Superior temporal gyrus (tissue), 1 donor: ENCODE data around the gene HGS.
A peak's percentile ranks its signal among the peaks of the same experiment; 100 is the strongest.
"Not testable (repeated sequence)": the region's sequence is repeated elsewhere in the genome, so short reads cannot be mapped to it uniquely, and the experiment has no call there.

Experiments used
- DNase-seq: peaks from one replicate; pipeline ENCODE4 v3.0.0-alpha.2; 2016; ENCODE audit errors: extremely low spot score

HGS gene

DNA sequence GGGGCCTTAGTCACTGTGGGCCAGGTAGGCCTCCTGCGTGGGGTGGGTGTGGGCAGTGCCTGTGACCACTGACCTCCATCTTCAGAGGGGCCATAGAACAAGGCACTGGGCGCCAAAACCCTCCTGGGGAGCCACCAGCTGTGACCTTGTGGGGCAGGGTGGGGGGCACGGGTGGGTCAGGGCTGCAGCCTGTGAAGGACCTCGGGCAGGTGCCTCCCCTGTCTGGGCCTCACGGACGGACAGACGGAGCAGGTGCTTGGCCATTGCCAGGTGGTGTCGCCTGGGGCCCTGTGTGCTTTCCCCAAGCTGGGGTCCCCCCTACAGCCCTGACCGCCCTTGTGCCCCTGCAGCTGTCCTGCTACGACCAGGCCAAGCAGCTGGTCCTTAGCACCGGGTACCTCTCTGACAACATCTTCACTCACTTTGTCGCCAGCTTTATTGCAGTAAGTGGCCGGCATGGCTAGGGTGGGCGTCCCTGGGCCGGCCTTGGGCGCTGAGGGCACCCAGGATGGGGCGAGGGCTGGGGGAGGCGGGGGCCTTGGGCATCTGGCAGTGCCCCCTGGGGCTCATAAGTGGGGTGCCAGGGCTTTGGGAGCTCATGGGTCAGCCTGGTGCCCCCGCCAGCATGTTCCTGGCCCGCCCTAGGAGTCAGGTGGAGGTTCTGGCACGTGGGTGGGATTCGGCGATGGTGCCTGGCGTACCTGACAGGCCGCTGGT is 33.4 kb downstream of the HGS start:
- DNase-seq = no peak

DNA sequence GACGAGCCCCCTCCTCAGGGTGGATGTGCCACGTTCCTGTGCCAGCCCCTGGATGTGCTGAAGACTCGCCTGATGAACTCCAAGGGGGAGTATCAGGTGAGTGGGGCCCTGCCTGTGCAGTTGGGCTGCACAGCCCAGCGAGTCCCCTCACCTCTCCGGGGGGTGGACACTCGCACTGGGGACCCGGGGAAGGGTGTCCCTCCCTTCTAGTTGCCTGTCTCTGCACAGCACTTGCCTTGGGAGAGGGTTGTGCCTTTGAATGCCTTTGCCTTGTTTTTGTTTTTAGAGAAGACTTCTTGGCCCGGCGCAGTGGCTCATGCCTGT is 33.9 kb downstream of the HGS start:
- no peak for DNase-seq

DNA sequence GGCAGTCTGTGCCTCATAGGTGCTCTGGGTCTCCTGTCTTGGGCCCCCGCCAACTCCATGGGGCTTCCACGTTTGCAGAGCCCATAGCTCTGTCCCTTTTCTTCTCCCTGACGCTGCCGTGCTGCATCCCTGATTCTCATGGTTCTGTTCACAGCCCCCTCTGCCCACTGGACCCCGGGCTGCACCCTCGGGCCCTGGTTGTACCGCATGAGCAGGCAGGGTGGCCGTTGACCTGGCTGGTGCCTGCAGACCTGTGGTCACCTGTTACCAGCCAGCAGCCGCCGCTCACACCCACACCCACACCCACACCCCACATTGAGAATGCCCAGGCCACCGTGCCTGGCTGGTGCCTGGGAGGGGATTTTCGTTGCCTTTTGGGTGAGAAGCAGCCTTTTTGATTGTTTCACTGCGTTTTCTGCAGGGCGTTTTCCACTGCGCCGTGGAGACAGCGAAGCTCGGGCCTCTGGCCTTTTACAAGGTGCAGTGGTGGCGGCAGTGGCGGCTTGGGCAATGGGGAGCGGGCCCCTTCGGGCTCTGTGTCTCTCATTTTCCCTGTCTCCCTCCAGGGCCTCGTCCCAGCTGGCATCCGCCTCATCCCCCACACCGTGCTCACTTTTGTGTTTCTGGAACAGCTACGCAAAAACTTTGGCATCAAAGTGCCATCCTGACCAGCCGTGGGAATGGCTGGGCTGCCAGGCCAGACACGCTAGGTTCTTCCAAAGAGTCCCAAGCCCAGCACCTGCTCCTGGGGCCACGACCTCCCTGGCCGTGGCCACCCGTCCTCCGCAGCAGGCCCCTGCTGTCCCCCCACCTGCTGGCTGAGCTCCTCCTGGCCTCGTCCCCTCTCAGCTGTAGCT is 35.8 kb downstream of the HGS start:
- DNase-seq = no peak

DNA sequence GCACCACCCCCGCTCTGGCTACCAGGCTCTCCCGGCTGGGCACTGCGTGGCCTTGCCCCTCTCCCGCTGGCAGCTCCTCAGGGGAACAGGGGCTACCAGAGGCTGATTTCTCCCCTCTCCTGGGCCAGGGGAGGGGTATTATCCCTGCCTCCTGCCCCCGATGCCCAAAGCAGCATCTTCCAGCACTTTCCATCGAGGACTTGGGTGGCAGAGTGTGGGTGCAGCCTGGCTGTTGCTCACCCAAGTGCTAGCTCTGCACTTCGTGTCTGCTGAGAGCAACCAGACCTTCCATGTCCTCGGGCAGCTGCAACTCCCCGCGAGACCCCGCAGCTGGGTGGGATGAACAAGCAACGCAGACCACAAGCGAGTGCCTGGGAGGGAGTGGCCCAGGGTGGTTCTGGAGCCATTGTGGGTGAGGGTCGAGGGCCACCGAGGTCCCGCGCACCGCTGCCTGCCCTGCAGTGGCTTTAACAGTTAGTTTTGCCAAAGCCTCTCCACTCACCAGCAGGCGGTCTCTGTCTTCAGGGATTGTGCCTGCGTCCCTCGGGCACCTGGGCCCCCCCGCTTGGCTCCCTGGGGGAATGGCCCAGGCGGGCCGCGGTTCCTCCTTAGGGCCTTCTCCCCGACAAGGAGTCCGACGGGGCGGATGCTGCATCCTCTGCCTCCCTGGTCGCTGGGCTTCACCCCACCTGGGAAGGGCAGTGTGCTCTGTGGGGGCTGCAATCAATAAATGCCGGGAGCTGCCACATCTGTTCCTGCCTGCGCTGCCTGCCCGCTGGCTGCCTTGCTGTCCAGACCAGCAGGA is 36.7 kb downstream of the HGS start:
- DNase-seq = no peak

DNA sequence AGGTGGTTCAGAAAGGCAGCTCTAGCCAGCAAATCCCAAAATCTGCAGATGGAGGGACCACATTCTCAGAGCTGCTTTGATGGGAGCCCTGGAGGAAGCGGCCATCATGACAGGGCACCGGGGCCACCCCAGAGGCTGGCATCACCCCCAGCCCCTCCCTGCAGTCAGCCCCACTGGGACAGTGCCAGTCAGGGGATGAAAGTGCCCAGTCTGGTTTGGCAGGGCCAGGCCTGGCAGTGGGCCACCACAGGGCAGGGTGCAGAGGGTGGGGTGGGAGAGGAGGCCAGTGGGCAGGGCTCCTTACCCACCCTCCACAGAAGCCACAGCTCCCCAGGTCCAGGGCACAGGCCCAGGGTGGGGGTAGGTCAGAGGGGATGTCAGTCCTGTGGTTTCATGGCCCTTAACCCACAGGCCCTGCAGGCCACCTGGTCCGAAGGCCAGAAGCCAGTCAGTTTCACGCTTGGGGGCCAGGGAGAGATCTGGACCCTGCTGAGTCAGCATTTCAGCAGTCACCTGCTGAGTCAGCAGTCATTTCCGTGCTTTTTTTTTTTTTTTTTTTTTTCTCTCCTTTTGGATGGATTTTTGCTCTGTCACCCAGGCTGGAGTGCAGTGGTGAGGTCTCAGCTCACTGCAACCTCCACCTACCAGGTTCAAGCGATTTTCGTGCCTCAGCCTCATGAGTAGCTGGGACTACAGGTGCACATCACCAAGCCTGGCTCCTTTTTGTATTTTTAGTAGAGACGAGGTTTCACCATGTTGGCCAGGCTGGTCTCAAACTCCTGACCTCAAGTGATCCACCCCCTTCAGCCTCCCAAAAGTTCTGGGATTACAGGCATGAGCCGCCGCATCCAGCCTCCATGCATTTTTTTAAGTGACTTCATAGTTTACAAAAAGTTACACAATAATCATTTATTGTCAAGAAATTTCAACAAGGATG is 38.6 kb downstream of the HGS start:
- DNase-seq = no peak

DNA sequence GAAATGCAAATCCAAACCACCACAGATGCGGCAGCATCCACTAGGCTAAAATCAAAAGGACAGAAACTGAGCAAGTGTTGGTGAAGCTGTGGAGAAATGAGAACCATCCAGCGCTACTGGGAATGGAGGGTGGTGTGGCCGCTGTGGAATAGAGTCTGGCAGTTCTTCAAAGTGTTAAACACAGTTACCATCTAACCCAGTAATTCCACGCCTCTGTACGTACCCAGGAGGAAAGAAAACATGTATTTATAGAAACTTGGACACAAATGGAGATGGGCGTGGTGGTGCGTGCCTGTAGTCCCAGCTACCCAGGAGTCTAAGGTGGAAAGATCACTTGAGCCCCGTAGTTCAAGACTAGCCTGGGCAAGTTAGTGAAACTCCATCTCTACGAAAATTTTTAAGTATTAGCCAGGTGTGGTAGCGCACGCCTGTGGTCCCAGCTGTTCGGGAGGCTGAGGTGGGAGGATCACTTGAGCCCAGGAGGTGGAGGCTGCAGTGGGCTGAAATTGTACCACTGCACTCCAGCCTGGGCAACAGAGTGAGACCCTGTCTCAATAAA is 39.9 kb downstream of the HGS start:
- DNase-seq = no peak

DNA sequence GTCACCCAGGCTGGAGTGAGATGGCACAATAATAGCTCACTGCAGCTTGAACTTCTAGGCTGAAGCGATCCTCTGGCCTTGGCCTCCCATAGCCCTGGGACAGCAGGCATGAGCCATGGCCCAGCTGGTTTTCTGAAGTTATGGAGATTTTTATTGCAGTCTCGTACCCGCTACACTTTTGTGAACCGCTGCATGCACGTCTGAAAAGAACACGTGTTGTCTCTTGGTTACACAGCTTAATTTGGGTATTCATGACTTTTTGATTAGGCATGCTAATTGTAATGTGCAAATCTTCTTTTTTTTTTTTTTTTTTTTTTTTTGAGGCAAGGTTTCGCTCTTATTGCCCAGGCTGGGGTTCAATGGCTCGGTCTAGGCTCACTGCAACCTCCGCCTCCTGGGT is 41.6 kb downstream of the HGS start:
- DNase-seq = no peak

DNA sequence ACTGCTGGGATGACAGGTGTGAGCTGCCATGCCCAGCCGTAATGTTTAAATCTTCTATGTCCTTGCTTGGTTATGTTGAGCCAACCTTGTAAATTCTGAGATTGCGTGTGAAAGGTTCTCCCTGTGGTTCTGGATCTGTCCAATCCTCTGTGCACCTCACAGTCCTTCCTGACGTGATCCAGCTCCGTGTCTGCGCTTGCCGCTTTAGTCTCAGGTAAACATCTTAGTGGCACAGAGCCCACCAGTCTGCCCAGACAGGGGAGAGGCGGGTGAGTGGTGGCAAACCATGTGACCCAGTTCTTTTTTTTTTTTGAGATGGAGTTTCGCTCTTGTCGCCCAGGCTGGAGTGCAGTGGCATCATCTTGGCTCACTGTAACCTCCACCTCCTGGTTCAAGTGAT is 42.2 kb downstream of the HGS start:
- DNase-seq = no peak

DNA sequence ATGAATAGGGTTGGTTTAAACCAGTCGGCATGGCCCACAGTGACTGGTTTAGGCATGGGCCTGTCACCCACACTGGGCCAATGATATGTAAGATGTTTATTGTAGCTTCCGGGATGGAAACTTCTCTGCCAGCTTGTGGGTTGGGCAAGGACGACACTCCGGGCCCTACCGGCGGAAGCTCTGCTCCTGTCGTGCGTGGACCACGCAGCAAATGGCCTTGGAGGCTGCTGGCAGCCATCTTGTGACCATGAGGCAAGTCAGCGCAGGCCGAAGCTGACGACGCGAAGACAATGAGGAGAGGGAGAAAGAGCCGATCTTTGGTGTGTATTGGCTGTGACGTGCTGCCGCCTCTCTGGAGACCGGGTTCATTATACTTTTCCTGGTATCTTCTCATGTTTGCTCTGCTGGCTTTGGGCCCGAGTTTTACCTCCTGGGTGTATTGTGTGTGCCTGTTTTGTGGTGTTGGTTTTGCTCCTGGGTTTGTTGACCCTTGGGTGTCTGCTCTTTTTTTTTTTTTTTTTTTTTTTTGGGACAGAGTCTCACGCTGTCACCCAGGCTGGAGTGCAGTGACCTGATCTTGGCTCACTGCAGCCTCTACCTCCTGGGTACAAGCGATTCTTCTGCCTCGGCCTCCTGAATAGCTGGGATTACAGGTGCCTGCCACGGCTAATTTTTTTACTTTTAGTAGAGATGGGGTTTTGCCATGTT is 43.7 kb downstream of the HGS start:
- no peak for DNase-seq

DNA sequence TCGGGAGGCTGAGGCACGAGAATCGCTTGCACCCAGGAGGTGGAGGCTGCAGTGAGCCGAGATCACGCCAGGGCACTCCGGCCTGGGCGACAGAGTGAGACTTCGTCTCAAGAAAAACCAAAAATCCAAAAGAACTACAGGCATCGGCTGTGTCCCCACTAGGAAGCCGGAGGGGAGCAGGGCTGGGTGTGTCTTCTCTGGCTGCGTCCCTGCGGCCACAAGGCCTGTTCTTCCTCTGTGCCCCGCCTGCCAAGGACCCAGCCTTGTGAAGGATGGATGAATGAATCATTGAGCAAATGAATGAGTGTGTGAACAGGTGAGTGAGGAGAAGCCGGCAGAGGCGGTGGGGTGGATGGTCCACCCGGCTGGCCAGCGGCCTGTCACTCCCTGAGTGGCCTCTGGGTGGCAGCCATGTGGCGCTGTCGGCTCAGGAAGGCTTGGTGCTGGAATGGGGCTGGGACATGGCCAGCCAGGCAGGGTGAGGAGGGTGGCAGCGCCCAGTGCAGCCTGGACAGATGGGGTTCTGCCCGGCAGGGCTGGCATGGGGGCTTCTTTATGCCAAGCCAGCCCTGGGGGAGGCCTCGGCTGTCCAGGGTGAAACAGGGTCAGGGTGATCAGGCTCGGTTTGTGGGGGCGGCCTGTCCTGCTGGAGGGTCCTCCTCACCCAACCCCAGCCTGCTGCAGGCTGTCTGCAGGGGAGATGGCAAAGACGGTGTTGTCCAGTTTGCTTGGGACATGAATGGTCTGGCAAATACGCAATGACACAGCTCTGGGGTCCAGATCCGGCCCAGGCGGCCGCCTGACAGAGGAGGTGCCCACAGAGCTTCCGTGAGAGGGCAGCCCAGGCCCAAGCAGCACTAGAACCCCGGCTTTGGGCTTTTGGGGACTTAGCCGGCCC is 49.9 kb downstream of the HGS start:
- peak; percentile 87 for DNase-seq

DNA sequence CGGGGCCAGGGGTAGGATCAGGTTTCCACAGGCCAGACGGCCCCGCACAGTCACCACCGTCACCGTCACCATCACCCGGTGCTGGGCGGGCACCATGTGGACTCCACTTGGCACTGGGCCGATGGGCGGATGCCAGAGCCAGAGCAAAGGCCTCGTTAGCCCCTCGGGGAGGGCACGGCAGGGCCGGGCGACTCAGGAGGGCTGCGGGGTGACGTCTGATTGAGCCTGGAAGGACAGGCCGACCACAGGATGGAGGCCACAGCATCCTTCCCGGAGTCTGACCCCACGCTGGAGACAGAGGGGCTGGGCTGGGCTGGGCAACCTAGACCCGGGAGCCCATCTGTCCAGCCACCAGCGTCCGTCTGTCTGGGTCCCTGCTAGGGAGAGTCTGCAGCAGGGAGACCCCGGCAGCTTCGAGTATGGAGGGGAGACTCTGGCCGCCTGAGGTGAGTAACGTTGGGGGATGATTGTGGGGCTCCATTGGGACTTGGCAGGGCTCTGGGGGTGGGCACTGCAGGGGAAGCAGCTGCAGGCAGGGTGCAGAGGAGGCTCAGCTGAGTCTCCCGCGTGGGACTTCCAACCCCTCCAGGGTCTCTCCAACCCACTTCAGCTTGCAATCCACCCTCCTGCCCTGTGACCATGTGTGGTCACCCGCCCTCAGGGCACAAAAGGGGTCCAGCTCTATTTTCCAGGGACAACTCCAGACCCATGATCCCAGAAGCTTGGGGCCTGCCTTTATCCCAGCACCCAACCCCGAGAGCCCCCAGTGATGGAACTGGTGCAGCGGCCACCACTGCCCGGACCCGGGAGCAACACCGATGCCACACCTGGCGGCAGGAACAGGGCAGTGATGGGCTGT is 50.8 kb downstream of the HGS start:
- no peak for DNase-seq

DNA sequence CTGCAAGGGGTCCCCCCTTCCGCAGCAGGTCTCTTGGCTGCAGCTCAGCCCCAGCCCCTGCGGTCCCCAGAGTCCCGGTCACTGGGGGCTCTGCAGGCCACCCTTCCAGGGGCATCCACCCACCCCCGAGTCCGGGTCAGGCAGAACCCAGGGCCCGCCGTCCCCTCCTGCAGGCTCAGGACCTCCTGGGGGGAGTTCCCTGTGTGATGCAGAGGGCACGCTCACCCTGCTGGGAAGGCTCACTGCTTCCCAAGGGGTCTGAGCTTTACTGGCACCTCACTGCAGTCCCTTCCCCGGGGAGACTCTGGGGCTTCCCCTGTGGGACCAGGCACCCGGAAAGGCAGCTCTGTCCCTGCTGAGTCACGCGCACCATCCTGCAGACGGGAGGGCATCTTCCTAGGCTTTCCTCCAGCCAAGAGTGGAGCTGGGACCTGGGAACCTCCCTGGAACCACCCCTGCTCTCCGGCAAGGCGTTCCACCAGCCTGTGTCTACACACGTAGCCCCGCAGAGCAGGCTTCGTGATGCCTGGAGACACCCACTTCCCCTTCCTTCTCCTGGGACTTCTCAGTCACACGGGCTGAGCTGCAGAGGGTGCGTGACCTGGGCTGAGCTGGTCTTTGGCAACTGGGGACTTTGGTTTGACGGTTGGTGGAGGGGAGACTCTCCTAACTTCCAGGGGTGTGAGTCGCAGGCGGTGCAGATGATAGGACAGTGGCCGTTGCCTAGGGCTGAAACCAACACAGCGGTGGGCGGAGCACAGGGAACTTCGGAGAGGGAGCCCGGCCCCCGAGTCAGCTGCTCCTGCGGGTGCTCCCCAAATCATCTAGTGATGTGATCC is 51.7 kb downstream of the HGS start:
- DNase-seq = no peak

DNA sequence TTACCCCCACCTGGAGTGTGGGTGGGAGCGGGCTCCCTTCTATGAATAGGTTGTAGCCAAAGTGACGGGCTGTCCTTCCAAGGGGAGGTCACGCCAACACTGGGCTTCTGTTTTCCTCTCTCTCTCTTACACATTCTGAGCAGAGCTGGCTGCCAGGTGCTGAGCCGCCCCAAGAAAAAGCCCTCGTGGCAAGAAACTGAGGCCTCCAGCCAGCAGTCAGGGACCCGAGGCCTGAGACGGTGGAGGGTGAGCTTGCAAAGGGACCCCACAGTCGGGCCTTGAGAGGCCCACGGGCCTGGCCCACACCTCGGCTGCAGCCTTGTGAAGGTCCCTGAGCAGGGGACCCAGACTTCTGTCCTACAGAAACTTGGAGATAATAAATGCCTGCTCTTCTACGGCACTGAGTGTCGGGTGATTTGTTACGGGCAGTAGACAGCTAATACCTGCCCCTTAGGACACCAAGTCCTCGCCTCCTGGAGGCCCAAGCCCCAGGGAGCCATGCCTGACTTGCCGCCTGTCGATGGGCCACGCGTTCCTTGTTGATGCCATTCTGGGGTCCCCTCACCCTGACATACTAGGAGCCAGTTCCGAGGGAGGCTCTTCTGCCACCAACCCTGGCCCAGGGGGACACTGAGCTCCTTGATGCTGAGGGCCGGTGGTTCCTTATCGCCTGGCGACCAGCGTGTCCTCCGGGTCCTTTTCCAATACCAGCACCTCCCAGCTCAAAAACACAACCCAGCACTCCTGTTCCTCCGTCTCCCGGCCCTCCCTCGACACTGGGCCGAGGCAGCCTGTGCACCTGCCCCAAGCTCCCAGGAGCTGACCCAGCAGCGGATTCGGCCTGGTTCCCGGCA is 54.4 kb downstream of the HGS start:
- DNase-seq = no peak

DNA sequence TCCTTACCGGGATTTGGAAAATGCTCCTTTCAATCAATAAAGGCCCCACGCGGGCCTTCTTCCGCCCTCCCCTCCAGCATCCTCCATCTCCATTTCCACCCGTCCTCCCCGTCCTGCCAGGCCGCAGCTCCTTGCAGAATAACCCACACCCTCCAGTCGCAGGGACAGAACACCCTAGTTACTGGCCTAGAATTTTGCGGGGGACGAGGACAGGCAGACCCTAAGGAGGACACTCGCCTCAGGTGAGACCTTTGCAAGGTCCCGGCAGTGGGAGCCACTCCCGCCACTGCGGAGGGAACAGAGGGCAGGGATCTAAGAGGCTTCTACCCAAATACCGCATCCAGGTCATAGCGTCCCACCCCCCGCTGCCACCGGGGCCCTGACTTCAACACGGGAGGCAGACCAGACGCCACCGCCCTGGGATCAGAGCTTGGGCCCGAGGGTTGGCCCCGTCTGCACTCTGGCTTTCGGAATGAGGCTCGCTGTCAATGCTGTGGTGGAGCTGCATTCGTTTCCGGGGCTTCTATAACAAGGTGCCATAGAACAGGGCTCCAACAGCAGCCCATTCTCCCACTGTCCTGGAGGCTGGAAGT is 55.1 kb downstream of the HGS start:
- DNase-seq = no peak

DNA sequence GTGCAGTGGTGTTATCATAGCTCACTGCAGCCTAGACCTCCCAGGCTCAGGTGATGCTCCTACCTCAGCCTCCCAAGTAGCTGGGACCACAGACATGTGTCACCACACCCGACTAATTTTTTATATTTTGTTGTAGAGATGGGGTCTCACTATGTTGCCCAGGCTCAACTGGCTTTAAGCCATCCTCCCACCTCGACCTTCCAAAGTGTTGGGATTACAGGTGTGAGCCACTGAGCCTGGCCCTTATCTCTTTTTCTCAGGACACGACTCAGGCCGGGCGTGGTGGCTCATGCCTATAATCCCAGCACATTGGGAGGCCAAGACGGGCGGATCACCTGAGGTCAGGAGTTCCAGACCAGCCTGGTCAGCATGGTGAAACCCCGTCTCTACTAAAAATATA is 55.8 kb downstream of the HGS start:
- not testable (repeated sequence) for DNase-seq

DNA sequence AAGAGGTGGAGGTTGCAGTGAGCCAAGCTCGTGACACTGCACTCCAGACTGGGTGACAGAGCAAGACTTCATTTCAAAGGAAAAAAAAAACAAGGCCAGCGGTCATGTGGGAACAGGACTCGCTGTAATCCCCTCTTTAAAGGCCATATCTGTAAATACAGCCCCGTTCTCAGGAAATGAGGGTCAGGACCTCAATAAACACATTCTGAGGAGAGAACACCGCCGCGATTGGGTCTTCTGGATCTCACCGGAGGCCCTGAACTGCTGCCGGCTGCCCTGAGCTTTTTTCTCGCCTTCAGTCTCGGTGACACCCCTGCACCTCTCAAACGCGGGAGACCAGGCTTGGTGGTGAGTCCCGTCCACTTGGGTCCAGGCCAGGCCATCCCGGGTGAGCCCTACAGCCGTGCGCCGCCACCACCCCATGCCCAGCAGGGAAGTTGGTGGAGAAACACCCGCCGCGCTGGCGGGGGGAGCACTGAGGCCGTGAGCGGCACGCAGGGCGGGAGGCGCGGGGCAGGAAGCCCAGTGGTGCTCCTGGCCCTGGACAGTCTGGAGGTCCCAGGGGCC is 56.7 kb downstream of the HGS start:
- no peak for DNase-seq
